ENCODE data around the gene KHK. TPM values are rescaled to one million over a fixed set of nuclear protein-coding genes. Genes with fewer than 3 reads are reported as not detected.
A peak's percentile ranks its signal among the peaks of the same experiment; 100 is the strongest.

Gene KHK
- total and polyA plus RNA-seq, 9 of the 15 experiments (the other 6 are each of a cell fraction or from before 2014, with no cell fraction given): 1.5 to 10.7 (median 5.2) TPM

DNA sequence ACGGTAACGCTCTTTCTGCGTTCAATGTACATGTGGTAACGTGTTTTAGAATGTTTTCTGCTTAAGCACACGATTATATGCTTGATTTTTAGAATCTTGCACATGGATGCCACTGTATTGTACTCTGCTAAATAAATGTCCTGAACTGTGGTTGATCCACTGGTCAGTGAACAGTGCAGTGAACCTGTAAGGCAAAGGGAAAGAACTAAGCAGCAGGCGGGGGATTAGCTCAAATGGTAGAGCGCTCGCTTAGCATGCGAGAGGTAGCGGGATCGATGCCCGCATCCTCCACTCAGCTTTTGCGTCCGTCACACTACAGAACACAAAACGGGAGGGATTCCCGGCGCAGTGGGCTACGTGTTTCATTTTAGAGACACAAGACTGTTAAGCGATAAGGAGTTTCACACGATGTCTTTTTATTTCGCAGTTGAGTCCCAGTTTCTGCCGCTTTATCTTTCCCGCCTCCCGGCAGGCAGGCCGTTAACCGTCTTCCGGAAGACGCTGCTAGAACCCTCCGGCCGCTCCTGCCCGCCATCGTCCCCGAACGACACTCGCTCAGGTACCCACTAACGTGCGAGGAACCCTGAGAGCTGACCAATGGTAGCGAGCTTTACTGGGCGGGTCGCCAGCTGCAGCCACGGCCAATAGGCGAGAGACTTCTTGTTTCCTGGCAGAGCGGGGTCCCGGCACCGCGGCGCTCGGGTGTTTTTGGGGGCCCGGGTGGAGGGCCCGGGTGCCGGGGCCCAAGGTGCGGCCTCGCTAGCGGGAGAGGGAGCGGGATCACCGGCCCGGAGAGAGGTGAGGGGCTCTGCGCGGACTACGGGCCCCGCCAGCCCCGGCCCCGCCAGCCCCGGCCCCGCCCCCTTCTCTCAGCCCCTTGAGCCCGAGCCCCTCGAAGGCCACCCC lies 35.3 kb upstream of the KHK start, which contains the start of gene AGBL5 (continued):
- TF ChIP-seq, protein P1, sequence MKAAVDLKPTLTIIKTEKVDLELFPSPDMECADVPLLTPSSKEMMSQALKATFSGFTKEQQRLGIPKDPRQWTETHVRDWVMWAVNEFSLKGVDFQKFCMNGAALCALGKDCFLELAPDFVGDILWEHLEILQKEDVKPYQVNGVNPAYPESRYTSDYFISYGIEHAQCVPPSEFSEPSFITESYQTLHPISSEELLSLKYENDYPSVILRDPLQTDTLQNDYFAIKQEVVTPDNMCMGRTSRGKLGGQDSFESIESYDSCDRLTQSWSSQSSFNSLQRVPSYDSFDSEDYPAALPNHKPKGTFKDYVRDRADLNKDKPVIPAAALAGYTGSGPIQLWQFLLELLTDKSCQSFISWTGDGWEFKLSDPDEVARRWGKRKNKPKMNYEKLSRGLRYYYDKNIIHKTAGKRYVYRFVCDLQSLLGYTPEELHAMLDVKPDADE (conservative IDR thresholded peaks at IDR 0.05; ENCODE audit: control insufficient read depth, low read depth, low read length): peak; percentile 88
- TF ChIP-seq PHF8 (IDR thresholded peaks at IDR 0.05; ENCODE audit: borderline replicate concordance, low read length) (peak; percentile 60; the same call in 1 of the 2 replicates), U2AF2 (optimal IDR thresholded peaks at IDR 0.05; ENCODE audit: low read depth, low read length) (no peak), GTF2B (IDR thresholded peaks at IDR 0.05; ENCODE audit: extremely low read depth, insufficient read length) (peak; percentile 12), BMI1 (IDR thresholded peaks at IDR 0.05; ENCODE audit: low read length) (no peak), KDM5B (IDR thresholded peaks at IDR 0.05; ENCODE audit: insufficient replicate concordance, low read depth, low read length) (peak; percentile 56), ZBTB11 (CRISPR knock-in tag; IDR thresholded peaks at IDR 0.05) (peak in 2 of 3 experiments; percentile 25 to 86; a peak in 3 of 6 replicates), ZNF511 (CRISPR knock-in tag; IDR thresholded peaks at IDR 0.05) (no peak; the same call in 1 of the 2 replicates), MYBL2 (IDR thresholded peaks at IDR 0.05; ENCODE audit: low read depth) (peak; percentile 73), MYBL2 (CRISPR knock-in tag; IDR thresholded peaks at IDR 0.05; ENCODE audit: borderline replicate concordance) (no peak), ZFX (CRISPR knock-in tag; IDR thresholded peaks at IDR 0.05) (peak; percentile 45; the same call in 1 of the 2 replicates), NCOA2 (IDR thresholded peaks at IDR 0.05; ENCODE audit: partially characterized antibody in 2 of 2) (peak in 1 of 2 experiments; percentile 72), ELF1 (tag; IDR thresholded peaks at IDR 0.05) (peak; percentile 77), LEF1 (IDR thresholded peaks at IDR 0.05) (peak; percentile 45; the same call in 1 of the 2 replicates), ZNF655 (CRISPR knock-in tag; IDR thresholded peaks at IDR 0.05) (peak; percentile 82; the same call in 1 of the 2 replicates)
- TF ChIP-seq, protein P2, sequence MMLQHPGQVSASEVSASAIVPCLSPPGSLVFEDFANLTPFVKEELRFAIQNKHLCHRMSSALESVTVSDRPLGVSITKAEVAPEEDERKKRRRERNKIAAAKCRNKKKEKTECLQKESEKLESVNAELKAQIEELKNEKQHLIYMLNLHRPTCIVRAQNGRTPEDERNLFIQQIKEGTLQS (IDR thresholded peaks at IDR 0.05): no peak
- TF ChIP-seq, protein P2 (CRISPR knock-in tag; conservative IDR thresholded peaks at IDR 0.05): peak; percentile 70
